IMR-90 (cell line): ENCODE data around the gene DNASE1L1.

ENCODE experiments used
- BHLHE40 ChIP-seq: fragments of 150-350 bp; IDR thresholded peaks from 2 replicates; pipeline ENCODE4 v1.6.1; 2016; ENCODE audit warnings: mild to moderate bottlenecking, low read depth, low read length
- CEBPB ChIP-seq: IDR thresholded peaks from 2 replicates; pipeline ENCODE4 v1.6.1; 2012; ENCODE audit warnings: low read depth, low read length, improper control_type of control experiment
- CTCF ChIP-seq: conservative IDR thresholded peaks from 2 replicates; pipeline ENCODE4 v1.5.1; 2012; ENCODE audit warnings: mild to moderate bottlenecking, low read depth, low read length, improper control_type of control experiment
- ELK1 ChIP-seq: fragments of 150-350 bp; IDR thresholded peaks from 2 replicates; pipeline ENCODE4 v1.6.1; 2016; ENCODE audit warnings: low read depth, mild to moderate bottlenecking, low read length, moderate library complexity, borderline replicate concordance
- FOS ChIP-seq: fragments of 150-350 bp; IDR thresholded peaks from 2 replicates; pipeline ENCODE4 v1.6.1; 2016; ENCODE audit warnings: low read depth, low read length
- MAFK ChIP-seq: IDR thresholded peaks from 2 replicates; pipeline ENCODE4 v1.6.1; 2012; ENCODE audit warnings: low read depth, low read length, improper control_type of control experiment
- MAZ ChIP-seq: IDR thresholded peaks from 2 replicates; pipeline ENCODE4 v1.6.1; 2012; ENCODE audit warnings: low read depth, mild to moderate bottlenecking, low read length, improper control_type of control experiment, moderate library complexity, borderline replicate concordance
- MXI1 ChIP-seq: IDR thresholded peaks from 2 replicates; pipeline ENCODE4 v1.6.1; 2012; ENCODE audit warnings: low read depth, mild to moderate bottlenecking, low read length, moderate library complexity, borderline replicate concordance
- POLR2A ChIP-seq: IDR thresholded peaks from 2 replicates; pipeline ENCODE4 v1.6.1; 2012; ENCODE audit warnings: mild to moderate bottlenecking, low read depth, low read length
- RAD21 ChIP-seq: IDR thresholded peaks from 2 replicates; pipeline ENCODE4 v1.6.1; 2012; ENCODE audit warnings: low read length, improper control_type of control experiment
- RCOR1 ChIP-seq: IDR thresholded peaks from 2 replicates; pipeline ENCODE4 v1.6.1; 2012; ENCODE audit warnings: mild to moderate bottlenecking, low read length, improper control_type of control experiment; ENCODE audit not compliant: insufficient replicate concordance
- SMC3 ChIP-seq: fragments of 150-350 bp; IDR thresholded peaks from 2 replicates; pipeline ENCODE4 v1.6.1; 2016; ENCODE audit warnings: low read depth, mild to moderate bottlenecking, antibody characterized with exemption, low read length, moderate library complexity

GRCh38 chrX:154369449-154370299 is 39.4 kb downstream of the DNASE1L1 start:
- no peak for TF ChIP-seq CTCF
- TF ChIP-seq POLR2A, result peak; percentile 43; the same call in 1 of the 2 replicates
- TF ChIP-seq FOS, result peak; percentile 64
- TF ChIP-seq CEBPB, result no peak
- TF ChIP-seq RAD21, result no peak
- peak; percentile 97 for TF ChIP-seq MAZ
- TF ChIP-seq SMC3, result no peak
- TF ChIP-seq ELK1, result no peak
- TF ChIP-seq MXI1, result no peak
- TF ChIP-seq BHLHE40, result no peak
- TF ChIP-seq RCOR1, result no peak
- TF ChIP-seq MAFK, result no peak
